Renal cortex interstitium (tissue), 11 donors: ENCODE measurements around the gene YBX2. TPM values are rescaled to one million over a fixed set of nuclear protein-coding genes. Genes with fewer than 3 reads are reported as not detected.

Source experiments
- DNase-seq, 11 donors: peaks; one replicate each; pipeline ENCODE4 v3.0.0-alpha.2; 2013; ENCODE audit warnings: low read depth in 9 of 11, low spot score in 4 of 11; ENCODE audit errors: extremely low read depth in 1 of 11
- polyA plus RNA-seq, 3 donors: library from polyadenylated mRNA; unstranded; fragments of 120-200 nt; gene quantifications; one replicate each; pipeline ENCODE4 v1.2.1, GENCODE V29; 2013; ENCODE audit not compliant: insufficient read length in 3 of 3

Gene YBX2
- polyA plus RNA-seq, 3 donors = 3.8 to 5.3 (median 5.2) TPM

GRCh38 chr17:7308625-7309433, 14.4 kb upstream of the YBX2 start:
- DNase-seq = peak in 3 of 11 donors; percentile 58 to 69 (median 67)

- DNase-seq = no peak
Measured at GRCh38 chr17:7307686-7308624, 13.5 kb upstream of the YBX2 start.

GRCh38 chr17:7306911-7307685, 12.7 kb upstream of the YBX2 start, which contains the start of gene EIF5A:
TSS of gene EIF5A (plus strand) at chr17:7307628. CDS start at chr17:7309636, 2,008 bp downstream.
- DNase-seq = peak; percentile 99 to 100 (median 100)

GRCh38 chr17:7304179-7304578, 9.7 kb upstream of the YBX2 start:
- no peak for DNase-seq

- DNase-seq = peak in 5 of 11 donors; percentile 62 to 77 (median 72)
Measured at GRCh38 chr17:7296189-7296861, 1.9 kb upstream of the YBX2 start.

- no peak for DNase-seq
Measured at GRCh38 chr17:7295230-7296180, 1.1 kb upstream of the YBX2 start.

- DNase-seq = no peak
Measured at GRCh38 chr17:7293816-7294613, 424 bp downstream of the YBX2 start.

- no peak for DNase-seq
Measured at GRCh38 chr17:7293159-7293558, 1.3 kb downstream of the YBX2 start.

- no peak for DNase-seq
Measured at GRCh38 chr17:7292729-7293128, 1.7 kb downstream of the YBX2 start.

- DNase-seq = no peak
Measured at GRCh38 chr17:7292194-7292593, 2.2 kb downstream of the YBX2 start.

GRCh38 chr17:7290685-7291084, 3.8 kb downstream of the YBX2 start:
- DNase-seq = no peak

- DNase-seq = no peak
Measured at GRCh38 chr17:7290166-7290565, 4.3 kb downstream of the YBX2 start.

- DNase-seq = no peak
Measured at GRCh38 chr17:7289256-7290032, 5.0 kb downstream of the YBX2 start.

GRCh38 chr17:7285679-7286078, 8.8 kb downstream of the YBX2 start:
- DNase-seq = no peak

- no peak for DNase-seq
Measured at GRCh38 chr17:7284911-7285310, 9.5 kb downstream of the YBX2 start.
